ENCODE measurements around the gene GPC5. TPM values are rescaled to one million over a fixed set of nuclear protein-coding genes. Genes with fewer than 3 reads are reported as not detected.

GPC5 gene
- total and polyA plus RNA-seq, 4 donors: 0.51 to 22.4 (median 2.0) TPM

- DNase-seq (ENCODE audit: low spot score): no peak
- no peak for TF ChIP-seq MAX (IDR thresholded peaks at IDR 0.05)
- TF ChIP-seq HNF4G (IDR thresholded peaks at IDR 0.05): no peak
- no peak for TF ChIP-seq TAF1 (conservative IDR thresholded peaks at IDR 0.05)
- TF ChIP-seq NR2F2 (IDR thresholded peaks at IDR 0.05): no peak
- no peak for TF ChIP-seq JUND (IDR thresholded peaks at IDR 0.05)
- no peak for TF ChIP-seq FOXA1 (IDR thresholded peaks at IDR 0.05)
- TF ChIP-seq HNF4A (conservative IDR thresholded peaks at IDR 0.05): no peak
- no peak for TF ChIP-seq RAD21 (IDR thresholded peaks at IDR 0.05)
- no peak for TF ChIP-seq CTCF (IDR thresholded peaks at IDR 0.05; ENCODE audit: low read depth, low read length, missing input control)
- no peak for TF ChIP-seq FOXA2 (IDR thresholded peaks at IDR 0.05)
- no peak for TF ChIP-seq REST (IDR thresholded peaks at IDR 0.05)
- no peak for TF ChIP-seq ZBTB33 (IDR thresholded peaks at IDR 0.05)
- TF ChIP-seq EGR1 (IDR thresholded peaks at IDR 0.05; ENCODE audit: low read depth in 2 of 2): no peak
- no peak for TF ChIP-seq ATF3 (IDR thresholded peaks at IDR 0.05)
- TF ChIP-seq YY1 (IDR thresholded peaks at IDR 0.05): no peak
- no peak for TF ChIP-seq RXRA (IDR thresholded peaks at IDR 0.05)
- H3K4me3 ChIP-seq (ENCODE audit: low read depth in 1 of 3, low read length in 3 of 3): no peak overlapping the region
- whole genome bisulfite sequencing: 76% methylated on average over 6 of the region's 6 CpGs
- no peak overlapping the region for H3K9ac ChIP-seq (ENCODE audit: low read depth in 1 of 2, low read length in 2 of 2)
- no peaks in the 10 kb centered on the region for H3K9me3 ChIP-seq (ENCODE audit: control insufficient read depth in 4 of 4, low read length in 3 of 4)
- H3K36me3 ChIP-seq (ENCODE audit: control insufficient read depth in 4 of 4, insufficient read depth in 3 of 4, low read depth in 1 of 4, low read length in 3 of 4): no peaks in the 10 kb centered on the region
- H3K27me3 ChIP-seq (ENCODE audit: control insufficient read depth in 4 of 4, insufficient read depth in 4 of 4, low read length in 3 of 4): no peaks in the 10 kb centered on the region
- H3K4me1 ChIP-seq (ENCODE audit: control insufficient read depth in 4 of 4, insufficient read depth in 4 of 4, low read length in 3 of 4): no peaks in the 10 kb centered on the region
- no peak overlapping the region for H3K27ac ChIP-seq (ENCODE audit: low read depth in 1 of 2, low read length in 2 of 2)
Measured at GRCh38 chr13:91592056-91593014, 193.9 kb downstream of the GPC5 start.
